ENCODE measurements around the gene LONP2.
"Not testable (repeated sequence)": the region's sequence is repeated elsewhere in the genome, so short reads cannot be mapped to it uniquely, and the experiment has no call there.

The LONP2 gene

DNA sequence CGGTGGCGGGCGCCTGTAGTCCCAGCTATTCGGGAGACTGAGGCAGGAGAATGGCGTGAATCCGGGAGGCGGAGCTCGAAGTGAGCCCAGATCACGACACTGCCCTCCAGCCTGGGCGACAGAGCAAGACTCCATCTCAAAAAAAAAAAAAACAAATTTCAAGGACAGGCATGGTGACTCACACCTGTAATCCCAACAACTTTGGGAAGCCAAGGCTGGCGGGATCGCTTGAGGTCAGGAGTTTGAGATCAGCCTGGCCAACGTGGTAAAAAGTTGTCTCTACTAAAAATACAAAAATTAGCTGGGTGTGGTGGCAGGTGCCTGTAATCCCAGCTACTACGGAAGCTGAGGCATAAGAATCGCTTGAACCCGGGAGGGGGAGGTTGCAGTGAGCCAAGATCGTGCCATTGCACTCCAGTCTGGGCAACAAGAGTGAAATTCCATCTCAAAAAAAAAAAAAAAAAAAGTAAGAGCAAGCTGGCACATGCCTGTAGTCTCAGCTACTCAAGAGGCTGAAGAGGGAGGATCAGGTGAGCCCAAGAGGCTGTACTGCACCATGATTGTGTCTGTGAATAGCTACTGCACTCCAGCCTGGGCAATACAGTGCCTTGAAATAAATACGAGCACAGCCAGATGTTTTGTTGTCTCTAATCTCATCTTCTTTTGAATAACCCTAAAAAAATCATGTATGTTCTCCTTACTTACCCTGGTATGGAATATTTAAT is 126.7 kb downstream of the LONP2 start:
- DNase-seq = not testable (repeated sequence)

DNA sequence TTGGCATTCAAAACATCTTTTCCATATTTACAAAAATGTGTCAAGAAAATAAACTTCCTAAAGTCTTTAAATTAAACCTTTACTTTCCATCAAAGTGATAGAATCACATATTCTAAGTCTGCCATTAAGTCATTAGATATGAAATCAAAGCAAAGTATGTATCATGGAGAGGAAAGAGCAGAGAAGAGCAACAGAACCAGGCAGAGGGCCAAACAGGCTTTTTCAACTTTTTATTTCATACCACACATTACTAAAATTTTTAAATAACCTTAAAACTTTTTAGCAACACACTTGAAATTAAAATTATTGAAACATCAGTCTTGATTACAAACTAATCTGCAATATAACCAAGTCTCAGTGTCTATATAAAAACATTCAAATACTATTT is 127.3 kb downstream of the LONP2 start:
- DNase-seq = no peak

DNA sequence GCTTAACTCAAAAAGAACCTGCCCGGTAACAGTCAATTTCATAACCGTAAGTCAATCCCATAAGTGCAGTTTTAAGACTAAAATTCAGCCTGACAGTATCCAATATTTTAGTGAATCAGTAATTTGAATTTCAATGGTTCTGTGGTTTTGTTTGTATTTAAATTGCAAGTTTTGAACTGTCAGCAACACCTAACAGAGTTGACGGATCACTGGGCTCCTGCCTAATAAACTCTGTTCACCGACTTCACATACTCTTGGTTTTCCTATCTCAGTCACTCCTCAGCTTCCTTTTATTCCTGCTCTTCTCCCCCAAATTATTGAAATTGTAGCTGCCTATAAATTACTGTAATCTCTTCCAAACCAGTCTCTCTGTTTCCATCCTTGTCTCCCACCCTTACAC is 128.6 kb downstream of the LONP2 start:
- no peak for DNase-seq

DNA sequence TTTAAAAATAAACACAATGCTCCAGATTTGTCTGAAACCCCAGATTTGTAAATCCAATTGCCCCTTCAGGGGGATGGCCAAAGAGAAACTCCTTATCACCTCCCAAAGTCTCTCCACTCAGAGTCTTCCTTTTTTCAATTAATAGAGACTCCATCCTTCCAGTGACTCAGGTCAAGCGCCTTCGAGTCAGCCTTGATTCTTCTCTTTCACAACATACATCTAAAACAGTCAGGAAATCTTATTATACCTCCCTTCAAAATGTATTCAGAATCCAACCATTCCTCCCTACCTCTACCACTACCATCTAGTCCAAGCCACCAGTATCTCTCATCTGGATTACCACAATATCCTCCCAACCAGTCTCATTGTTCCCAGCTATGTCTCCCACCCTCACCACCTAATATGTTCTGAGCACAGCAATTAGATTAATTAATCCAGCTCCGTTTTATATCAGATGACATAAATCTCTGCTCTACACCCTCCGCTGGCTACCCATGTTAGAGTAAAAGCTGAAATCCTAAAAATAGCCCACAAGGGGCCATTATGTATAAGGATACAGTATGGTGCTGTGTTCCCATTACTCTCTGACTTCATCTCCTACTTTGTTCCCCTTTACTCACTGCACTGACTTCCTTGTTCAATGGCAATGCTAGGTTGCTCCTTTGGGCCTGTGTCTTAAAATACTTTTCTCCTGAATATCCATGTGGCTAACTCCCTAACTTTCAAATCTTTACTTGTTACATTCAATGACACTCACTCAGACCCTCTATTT is 129.3 kb downstream of the LONP2 start:
- DNase-seq = no peak

DNA sequence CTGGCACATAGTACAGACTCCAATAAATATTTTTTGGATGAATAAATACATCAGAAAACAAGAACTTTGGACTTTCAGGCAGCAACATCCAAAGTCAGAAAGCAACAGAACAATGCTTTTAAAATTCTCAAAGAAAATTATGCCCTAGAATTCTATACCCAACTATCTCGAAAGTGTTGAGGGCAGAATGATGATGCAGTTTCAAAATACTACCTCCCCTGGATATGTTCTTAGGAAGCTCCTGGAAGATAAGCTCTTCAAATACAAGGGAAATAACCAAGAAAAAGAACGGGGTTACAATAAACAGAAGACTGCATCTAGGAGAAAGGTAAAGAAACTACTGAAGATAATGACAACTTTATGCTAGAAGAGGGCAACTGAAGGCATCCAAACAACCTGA is 130.2 kb downstream of the LONP2 start:
- no peak for DNase-seq

DNA sequence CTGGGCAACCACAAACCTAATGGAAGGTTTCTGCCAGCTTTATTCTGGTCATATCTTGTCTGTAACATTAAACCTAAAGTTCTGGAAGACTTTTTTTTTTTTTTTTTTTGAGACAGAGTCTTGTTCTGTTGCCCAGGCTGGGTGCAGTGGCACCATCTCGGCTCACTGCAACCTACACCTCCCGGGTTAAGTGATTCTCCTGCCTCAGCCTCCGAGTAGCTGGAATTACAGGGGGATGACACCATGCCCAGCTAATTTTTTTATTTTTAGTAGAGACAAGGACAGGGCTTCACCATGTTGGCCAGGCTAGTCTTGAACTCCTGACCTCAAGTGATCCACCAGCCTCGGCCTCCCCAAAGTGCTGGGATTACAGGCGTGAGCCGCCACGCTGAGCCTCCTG is 133.2 kb downstream of the LONP2 start:
- not testable (repeated sequence) for DNase-seq

DNA sequence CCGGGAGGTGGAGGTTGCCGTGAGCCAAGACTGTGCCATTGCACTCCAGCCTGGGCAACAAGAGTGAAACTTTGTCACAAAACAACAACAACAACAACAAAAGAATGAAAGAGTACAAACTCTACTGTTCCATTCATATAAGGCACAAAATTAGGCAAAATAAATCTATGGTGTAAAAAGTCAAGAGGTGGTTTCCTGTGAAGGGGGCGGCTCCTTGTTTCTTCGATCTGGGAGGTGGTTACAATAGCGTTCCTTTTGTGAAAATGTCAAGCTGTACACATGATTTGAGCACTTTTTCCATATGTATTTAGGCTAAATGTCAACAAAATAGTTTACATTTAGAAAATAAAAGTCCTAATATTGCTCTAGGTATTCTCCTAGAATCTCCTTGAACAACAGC is 134.2 kb downstream of the LONP2 start:
- DNase-seq = no peak

DNA sequence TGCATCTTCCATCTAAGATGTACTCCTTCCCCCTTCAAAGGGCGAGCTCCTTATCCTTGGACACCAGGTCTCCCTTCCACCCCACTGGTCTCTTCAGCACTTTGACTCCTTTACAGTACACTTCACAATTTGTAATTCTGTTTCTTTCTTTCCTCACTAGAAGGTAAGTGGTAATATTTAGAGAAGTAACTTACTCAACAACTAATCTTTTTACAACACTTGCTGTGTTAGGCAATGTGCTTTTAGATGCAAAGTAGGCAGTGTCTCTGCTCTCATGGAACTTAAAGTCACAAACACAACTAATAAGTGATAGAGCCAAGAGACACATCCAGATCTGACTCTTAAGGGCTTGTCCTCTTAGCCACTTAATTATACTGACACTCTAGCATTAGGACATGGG is 134.7 kb downstream of the LONP2 start:
- DNase-seq = no peak

DNA sequence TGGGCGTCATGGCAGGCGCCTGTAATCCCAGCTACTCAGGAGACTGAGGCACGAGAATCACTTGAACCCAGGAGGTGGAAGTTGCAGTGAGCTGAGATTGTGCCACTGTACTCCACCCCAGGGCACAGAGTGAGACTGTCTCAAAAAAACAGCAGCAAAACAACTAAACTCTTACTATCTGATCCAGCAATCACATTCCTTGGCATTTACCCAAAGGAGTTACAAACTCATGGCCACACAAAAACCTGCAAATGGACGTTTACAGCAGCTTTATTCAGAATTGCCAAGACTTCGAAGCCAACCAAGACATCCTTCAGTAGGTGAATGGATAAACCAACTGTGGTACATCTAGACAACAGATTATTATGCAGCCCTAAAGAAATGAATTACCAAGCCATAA is 137.1 kb downstream of the LONP2 start:
- DNase-seq = no peak

DNA sequence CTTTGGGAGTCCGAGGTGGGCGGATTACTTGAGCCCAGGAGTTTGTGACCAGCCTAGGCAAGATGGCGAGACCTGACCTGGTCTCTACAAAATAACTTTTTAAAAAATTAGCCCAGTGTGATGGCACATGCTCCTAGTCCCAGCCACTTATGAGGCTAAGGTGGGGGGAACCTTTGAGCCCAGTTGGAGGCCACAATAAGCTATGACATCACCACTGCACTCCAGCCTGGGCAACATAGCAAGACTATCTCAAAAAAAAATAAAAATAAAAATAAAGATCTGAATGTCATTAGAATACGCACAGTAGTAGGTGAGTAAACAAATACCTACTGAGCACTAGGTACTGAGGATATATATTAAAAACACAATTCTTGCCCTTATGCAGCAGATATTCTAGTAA is 138.0 kb downstream of the LONP2 start:
- DNase-seq = no peak

DNA sequence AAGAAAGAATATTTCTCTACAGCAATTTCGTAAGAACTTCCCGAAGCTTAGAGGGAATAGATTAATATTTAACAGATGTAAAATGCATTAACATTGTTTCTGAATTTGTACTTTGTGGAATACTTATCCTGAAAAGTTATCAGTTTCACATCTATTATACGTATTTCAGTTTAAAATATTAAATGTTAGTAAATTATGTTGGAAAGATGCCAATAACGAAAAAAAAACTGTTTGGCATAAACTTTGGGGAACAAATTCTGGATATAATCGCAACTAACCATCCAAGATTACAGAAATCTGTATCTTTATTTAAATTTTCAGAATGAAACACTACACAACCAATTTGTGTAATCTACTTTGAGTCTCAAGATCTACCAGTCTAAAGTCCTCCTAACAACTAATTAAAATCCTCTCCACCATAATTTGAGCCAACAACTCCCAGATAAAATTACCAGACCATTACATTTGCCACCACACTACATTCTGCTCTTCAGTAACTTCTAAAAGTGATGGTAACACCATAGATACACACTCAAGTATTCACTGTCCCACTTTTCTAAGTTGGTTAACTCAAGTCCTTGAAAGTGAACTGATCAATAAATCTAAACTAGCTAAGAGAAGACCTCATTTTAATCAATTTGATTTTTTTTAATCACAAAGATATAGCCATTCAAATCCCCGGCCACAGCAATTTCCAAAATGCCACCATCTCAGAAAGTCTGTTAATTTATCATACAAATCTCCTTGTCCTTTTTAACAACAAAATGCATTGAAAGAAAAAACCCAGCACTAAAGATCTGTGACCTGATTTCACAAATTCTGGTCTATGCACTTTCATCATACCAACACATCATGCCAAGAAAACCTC is 139.1 kb downstream of the LONP2 start:
- DNase-seq = no peak

DNA sequence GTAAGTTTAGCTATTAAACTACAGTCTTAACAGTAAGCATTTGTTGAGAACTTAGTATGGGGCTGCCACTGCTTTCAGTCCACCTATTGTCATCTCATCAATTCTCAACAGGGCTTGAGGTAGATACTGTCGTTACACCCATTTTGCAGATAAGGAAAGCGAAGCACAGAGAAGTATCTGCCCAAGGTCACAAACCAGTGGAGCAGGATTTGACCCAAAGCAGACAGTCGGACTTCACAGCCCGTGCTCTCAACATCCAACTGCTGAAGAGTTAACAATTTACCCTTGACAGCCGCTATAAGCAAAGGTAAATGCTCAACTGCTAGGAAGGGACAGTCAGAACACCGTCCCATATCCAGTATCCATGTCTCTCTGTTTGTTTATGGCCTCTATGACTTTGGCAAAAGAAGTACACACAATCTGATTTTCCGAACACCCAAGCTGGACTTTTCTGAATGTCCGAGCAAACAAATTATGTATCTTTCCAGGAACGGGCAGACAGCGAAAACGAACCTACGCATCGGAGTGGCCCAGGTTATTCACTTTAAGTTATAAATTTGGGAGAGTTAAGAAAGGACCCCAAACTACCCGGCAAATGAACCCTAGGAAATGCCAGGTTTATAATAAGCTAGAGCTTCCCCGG is 139.9 kb downstream of the LONP2 start:
- peak; percentile 4 for DNase-seq

DNA sequence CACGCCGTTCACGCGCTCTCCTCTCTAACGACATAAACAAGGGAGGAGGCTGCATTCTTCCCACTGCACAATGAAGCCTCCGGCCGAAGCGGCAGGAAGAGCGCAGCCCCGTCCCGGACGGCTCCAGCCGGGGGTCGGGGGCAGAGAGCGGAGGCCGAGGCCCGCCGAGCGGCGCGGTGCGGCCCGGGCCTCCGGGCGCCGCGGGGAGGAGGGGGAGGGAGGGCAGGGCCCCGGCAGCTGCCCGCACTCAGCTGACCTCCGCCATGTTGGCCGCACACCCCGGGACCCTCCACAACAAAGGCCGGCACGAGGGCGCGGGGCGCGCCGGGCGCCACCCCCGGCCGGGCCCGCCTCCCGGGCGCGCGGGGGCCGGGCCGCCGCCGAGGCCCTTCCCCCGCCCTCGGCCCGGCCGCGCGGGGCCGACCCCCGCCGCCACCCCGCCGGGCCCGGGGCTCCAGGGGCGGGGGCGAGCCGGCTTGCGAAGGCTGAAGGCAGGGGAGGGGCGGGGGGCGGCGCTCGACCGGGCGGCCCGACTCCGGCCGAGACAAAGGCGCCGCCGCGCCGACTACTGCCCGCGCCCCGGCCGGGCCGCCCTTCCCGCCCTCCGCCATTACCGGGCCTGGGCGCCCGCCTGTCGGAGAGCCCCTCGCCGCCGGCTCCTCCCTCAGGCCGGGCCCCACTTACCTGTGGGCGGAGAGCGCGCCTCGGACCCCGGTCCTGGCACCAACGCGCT is 140.6 kb downstream of the LONP2 start:
- DNase-seq = peak; percentile 72

DNA sequence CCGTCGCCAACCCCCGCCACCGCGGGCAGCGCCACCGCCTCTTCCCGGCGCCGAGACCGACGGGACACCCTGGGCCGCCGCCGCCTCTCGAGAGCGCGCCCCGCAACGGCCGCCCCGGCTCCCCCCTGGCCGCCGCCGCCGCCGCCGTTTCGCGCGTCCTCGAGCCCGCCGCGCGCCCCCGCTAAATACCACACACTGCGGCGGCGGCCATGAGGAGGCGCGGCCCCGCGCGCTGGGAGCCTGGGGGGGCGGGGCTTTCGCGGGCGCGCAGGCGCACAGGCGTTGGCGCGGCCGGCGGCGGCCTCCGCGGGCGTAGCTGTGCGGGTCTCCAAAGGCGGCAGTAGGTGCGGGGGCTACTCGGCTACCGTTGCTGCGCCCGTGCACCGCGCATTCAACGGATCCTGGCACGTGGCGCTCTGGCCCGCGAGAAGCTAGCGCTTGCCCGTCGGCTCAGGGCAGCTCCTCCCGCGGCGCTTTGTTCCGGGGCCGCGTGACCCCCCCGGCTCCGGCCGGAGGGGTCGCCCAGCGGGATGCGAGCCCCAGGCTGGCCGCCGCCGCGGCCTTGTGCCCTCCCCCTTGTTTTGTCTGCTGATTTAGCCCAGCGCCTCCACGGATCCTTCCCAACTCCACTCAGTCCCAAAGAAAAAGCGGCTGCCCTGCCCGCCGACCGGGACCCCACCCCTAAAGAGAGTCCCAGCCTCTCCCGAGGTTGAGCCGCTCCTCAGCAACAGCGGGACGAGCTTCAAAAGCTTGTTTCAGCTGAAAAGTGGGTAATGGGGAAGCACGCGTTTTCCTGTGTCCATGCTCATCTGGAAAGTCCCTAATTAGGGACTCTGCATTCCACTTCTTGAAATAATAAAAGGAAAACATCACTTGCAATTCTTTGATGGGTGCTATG is 141.4 kb downstream of the LONP2 start, which contains the start of gene SIAH1:
Gene SIAH1, minus strand, starts transcription at position 161 of the 898 bp plus-strand sequence. CDS start 22,985 bp downstream, outside the sequence.
- peak; percentile 73 for DNase-seq

DNA sequence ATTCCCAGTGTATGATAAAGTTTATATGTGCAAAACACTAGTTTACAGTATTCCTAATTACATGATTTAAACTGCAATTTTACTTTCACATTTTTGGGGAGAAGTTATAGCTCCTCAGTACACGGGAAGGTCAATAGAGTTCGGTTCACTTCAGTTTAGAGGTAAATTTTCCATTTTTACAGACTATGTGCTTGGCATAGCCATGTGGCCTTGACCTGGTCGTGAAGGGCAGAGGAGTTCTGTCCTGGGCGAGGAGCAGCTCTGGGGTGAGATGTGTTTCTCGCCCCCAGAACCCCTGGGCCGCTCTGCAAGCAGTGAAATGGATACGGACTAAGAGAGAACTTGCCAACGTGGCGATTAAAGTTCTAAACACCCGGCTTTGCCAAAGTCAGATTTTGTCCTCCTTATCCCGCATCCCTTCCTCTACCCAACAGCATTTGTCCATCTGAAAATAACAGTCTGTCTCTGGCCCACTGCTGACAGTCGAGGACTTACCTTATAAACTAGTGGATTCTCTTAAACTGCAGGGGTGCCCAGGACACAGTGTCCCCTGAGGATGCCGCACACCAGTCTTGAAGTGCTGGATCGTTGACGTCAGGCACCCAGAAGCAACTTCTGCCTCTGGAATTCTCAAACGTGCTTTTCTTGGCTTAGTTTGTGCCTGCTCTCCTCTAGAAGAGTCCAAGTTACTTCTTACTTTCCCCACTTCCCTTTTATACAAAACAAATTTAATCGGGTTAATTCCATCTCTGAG is 142.6 kb downstream of the LONP2 start:
- DNase-seq = no peak

DNA sequence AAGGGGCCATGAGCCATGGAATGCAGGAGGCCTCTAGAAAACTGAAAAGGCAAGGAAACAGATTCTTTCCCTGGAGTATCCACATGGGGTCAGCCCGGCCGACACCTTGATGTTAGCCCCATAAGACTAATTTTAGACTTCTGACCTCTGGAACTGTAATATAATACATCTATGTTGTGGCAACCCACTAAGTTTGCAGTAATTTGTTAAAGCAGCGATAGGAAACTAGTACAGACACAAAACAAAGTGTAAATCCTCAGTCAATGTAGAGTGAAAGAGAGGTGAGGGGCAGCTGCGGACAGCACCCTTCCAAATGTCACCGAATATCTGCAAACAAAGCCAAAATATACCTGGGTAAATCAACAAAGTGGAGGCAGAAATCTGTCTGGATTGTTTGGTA is 148.3 kb downstream of the LONP2 start:
- no peak for DNase-seq

DNA sequence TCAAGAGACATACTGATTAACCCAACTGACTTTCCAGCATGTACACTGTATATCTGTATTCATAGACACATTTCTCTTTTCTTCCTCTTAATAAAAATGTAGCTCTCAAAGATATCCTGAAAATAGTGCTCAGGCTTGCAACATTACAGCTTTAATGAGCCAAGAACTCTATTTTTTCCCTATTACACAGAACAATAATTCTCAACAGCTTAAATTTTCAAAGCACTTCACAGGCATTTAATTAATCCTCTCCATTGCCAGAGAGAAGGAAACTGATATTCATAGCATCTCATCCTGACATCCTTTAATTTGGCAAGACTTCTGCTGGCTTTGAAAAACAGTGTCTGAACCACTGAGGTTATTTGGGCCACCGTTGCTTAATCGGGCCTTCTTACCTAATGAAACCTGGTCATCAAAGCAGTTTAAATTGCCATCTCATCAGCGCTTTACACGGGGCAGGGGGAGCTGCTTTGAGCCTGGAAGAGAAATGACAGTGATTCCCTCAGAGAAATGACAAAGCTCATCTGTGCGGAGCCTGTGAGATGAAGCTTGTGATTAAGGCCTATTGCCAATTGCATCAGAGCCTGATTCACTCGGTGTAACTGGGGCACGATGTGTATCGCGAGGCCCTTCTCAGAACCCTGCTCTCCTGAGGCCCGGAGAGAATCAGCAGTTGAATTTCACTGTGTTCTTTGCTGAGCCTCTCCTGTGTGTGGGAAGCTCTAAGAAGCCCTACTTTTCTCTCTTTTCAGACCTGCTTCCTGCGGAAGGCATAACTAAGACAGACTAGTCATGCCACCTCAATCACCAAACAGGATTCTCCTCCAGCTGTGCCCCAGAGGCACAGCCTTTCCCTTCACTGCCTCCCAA is 149.6 kb downstream of the LONP2 start:
- no peak for DNase-seq

DNA sequence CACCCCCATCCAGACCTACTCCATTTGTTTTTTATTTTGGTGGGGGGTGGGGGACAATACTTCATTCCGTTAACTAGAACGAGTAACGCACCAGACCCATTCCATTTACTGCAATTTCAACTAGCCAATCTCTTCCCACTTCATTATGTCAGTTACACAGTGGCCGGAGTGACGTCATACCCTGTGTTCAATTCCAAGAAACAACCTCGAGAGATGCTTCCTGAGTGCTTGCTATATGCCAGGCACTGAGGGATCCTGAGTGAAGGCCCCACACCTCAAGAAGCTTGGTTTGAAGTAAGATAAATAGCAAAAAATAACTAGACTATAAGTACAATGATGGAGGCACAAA is 150.2 kb downstream of the LONP2 start:
- DNase-seq = no peak

DNA sequence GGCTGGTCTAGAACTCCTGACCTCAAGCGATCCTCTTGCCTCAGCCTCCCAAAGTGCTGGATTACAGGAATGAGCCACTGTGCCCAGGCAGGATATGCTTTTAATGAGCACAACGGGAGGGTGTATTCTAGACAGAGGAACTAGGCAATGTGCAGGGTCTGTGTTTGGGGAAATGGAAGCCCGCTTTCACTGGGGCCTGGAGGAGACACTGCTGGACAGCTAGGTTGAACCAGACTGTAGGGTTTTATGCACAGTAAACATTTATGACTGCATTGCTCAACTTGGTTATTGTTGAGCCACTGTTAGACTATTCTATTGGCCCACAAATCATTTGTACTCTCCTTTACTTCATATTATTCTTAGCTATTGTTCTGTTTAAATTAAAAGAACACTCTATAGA is 151.3 kb downstream of the LONP2 start:
- no peak for DNase-seq
